ENCODE results near the gene CUEDC1. TPM values are rescaled to one million over a fixed set of nuclear protein-coding genes. Genes with fewer than 3 reads are reported as not detected.
A peak's percentile ranks its signal among the peaks of the same experiment; 100 is the strongest.

Gene CUEDC1
- total and polyA plus RNA-seq, 2 of the 13 experiments (the other 11 are each of a cell fraction or from before 2014, with no cell fraction given), result 7.4 to 12.9 TPM

DNA sequence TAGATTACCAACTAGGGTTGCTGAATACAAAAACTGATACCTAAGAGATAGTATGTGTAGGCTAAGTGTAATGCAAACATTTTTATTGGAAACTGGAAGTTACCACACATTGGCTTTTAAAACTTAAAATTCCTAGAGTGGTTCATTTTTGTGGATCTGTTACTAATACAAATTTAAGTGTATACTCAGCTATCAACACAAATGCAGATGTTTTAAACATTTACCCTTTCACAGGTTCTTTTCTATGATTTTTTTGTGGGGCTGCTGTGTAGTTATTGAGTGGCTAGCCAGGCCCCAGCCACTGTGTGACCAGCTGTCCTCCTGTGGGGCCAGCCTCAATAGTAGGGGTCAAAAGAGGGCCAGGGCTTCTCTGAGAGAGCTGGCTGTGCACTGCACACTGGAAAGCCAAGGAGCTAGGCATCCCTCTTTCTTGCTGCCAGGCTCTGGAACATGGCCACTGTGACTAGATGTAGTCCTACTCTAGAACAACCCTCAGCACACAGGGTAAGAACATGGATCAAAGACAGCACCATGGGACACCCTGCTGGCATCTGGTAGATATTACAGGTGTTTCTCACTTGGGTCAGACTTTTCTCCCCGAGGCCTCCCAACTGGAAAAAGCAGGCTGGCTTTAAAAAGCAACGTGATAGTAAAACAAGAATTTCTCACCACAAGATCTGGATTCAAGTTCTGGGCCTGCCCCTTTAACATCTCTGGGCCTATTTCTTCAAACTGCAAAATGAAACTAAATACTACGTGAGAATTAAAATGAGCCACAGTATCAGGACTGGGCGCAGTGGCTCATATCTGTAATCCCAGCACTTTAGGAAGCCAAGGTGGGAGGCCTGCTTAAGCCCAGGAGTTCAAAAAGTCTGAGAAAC lies 40.1 kb upstream of the CUEDC1 start (continued):
- TF ChIP-seq ARID4A (CRISPR knock-in tag; IDR thresholded peaks at IDR 0.05; ENCODE audit: borderline replicate concordance) (no peak; the same call in 1 of the 2 replicates), PLRG1 (conservative IDR thresholded peaks at IDR 0.05) (no peak), PPARG (CRISPR knock-in tag; conservative IDR thresholded peaks at IDR 0.05) (peak; percentile 29; the same call in 1 of the 2 replicates), AHR (CRISPR knock-in tag; IDR thresholded peaks at IDR 0.05) (no peak), ZIK1 (CRISPR knock-in tag; IDR thresholded peaks at IDR 0.05; ENCODE audit: borderline replicate concordance, low read depth) (no peak), ZNF225 (CRISPR knock-in tag; IDR thresholded peaks at IDR 0.05) (no peak), ZNF337 (CRISPR knock-in tag; IDR thresholded peaks at IDR 0.05; ENCODE audit: borderline replicate concordance, low read depth) (no peak), ZNF709 (CRISPR knock-in tag; IDR thresholded peaks at IDR 0.05) (no peak), RCOR2 (CRISPR knock-in tag; IDR thresholded peaks at IDR 0.05) (peak; percentile 25; the same call in 1 of the 2 replicates), TRIM24 (CRISPR knock-in tag; IDR thresholded peaks at IDR 0.05) (no peak), CC2D1A (CRISPR knock-in tag; IDR thresholded peaks at IDR 0.05) (no peak), CHD2 (IDR thresholded peaks at IDR 0.05; ENCODE audit: low read depth, low read length) (no peak), MZF1 (CRISPR knock-in tag; IDR thresholded peaks at IDR 0.05; ENCODE audit: borderline replicate concordance) (no peak), NFYB (CRISPR knock-in tag; IDR thresholded peaks at IDR 0.05) (no peak), HIVEP1 (CRISPR knock-in tag; IDR thresholded peaks at IDR 0.05) (no peak), FOXK2 (IDR thresholded peaks at IDR 0.05) (no peak), ZNF557 (CRISPR knock-in tag; IDR thresholded peaks at IDR 0.05) (no peak), SMC3 (IDR thresholded peaks at IDR 0.05; ENCODE audit: low read length) (peak; percentile 93), DNMT1 (CRISPR knock-in tag; IDR thresholded peaks at IDR 0.05) (no peak), FOXK1 (CRISPR knock-in tag; IDR thresholded peaks at IDR 0.05; ENCODE audit: borderline replicate concordance, low read depth) (0 out of 2 replicates have a peak, but pooled peaks have one; percentile 35)
- TF ChIP-seq, protein P1, sequence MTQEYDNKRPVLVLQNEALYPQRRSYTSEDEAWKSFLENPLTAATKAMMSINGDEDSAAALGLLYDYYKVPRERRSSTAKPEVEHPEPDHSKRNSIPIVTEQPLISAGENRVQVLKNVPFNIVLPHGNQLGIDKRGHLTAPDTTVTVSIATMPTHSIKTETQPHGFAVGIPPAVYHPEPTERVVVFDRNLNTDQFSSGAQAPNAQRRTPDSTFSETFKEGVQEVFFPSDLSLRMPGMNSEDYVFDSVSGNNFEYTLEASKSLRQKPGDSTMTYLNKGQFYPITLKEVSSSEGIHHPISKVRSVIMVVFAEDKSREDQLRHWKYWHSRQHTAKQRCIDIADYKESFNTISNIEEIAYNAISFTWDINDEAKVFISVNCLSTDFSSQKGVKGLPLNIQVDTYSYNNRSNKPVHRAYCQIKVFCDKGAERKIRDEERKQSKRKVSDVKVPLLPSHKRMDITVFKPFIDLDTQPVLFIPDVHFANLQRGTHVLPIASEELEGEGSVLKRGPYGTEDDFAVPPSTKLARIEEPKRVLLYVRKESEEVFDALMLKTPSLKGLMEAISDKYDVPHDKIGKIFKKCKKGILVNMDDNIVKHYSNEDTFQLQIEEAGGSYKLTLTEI (CRISPR knock-in tag; conservative IDR thresholded peaks at IDR 0.05), result no peak
- TF ChIP-seq, protein P2, sequence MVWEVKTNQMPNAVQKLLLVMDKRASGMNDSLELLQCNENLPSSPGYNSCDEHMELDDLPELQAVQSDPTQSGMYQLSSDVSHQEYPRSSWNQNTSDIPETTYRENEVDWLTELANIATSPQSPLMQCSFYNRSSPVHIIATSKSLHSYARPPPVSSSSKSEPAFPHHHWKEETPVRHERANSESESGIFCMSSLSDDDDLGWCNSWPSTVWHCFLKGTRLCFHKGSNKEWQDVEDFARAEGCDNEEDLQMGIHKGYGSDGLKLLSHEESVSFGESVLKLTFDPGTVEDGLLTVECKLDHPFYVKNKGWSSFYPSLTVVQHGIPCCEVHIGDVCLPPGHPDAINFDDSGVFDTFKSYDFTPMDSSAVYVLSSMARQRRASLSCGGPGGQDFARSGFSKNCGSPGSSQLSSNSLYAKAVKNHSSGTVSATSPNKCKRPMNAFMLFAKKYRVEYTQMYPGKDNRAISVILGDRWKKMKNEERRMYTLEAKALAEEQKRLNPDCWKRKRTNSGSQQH (CRISPR knock-in tag; IDR thresholded peaks at IDR 0.05; ENCODE audit: low read depth), result no peak

Data from HepG2 (cell line).